HL-60 (cell line): ENCODE measurements around the gene HINT1.

Experiments
- DNase-seq, 2 experiments: peaks; one replicate each; pipeline ENCODE4 v3.0.0-alpha.2; 2010 to 2020; ENCODE audit warnings: low read depth in 1 of 2, low spot score in 1 of 2
- H3K27ac ChIP-seq: fragments of 250-450 bp; sonication (Bioruptor Pico); replicated peaks from 2 replicates; pipeline ENCODE4 v1.5.1; 2020; ENCODE audit warnings: mild to moderate bottlenecking, moderate library complexity
- H3K27me3 ChIP-seq: fragments of 250-450 bp; sonication (Bioruptor Pico); 2 replicates; pipeline ENCODE4 v1.5.1; 2021; ENCODE audit warnings: mild to moderate bottlenecking, moderate library complexity; ENCODE audit not compliant: insufficient read depth, poor library complexity, severe bottlenecking
- H3K4me3 ChIP-seq: replicated peaks from 2 replicates; pipeline ENCODE4 v1.5.1; 2011; ENCODE audit warnings: mild to moderate bottlenecking, control low read depth, low read length; ENCODE audit not compliant: insufficient read depth
- GABPA ChIP-seq: IDR thresholded peaks from 2 replicates; pipeline ENCODE4 v1.6.1; 2012; ENCODE audit warnings: low read depth
- TF ChIP-seq, protein P1 (sequence below): IDR thresholded peaks from one replicate; pipeline ENCODE4 v1.5.1; 2011; ENCODE audit warnings: low read length, control low read depth, inconsistent platforms; ENCODE audit not compliant: insufficient read depth

The HINT1 gene

DNA sequence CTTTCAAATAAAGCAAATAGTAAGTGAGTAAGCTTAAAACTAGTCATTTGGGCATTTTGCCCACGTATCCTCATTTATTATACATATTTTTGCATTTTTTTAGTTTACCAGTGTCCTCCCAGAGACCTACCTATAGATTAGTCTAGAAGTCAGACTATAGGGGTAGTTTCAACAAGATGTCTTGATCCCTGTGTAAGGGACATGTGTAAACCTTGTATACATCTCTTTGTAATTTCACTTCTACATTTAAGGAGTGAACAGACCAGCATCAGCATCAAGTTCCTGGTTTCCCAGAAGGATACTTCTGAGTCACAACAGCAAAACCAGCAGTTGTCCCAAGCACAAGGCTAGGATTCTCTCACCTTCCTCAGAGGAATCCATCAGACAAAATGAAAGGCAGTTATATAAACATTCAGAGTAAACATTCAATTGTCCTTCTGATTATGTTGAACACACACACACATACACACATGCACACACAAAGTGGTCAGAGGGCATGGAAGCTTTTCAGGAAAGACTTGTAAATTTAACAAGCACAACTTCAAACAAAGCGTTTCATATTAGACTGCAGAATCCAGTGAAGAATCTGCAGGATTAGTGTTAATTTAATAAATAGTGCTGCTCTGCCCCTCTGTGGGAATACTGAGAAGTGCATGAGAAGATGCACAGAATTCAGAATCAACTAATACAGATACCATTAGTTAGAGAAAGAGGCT, 55.4 kb downstream of the HINT1 start:
- TF ChIP-seq GABPA, result no peak
- TF ChIP-seq, protein P1, sequence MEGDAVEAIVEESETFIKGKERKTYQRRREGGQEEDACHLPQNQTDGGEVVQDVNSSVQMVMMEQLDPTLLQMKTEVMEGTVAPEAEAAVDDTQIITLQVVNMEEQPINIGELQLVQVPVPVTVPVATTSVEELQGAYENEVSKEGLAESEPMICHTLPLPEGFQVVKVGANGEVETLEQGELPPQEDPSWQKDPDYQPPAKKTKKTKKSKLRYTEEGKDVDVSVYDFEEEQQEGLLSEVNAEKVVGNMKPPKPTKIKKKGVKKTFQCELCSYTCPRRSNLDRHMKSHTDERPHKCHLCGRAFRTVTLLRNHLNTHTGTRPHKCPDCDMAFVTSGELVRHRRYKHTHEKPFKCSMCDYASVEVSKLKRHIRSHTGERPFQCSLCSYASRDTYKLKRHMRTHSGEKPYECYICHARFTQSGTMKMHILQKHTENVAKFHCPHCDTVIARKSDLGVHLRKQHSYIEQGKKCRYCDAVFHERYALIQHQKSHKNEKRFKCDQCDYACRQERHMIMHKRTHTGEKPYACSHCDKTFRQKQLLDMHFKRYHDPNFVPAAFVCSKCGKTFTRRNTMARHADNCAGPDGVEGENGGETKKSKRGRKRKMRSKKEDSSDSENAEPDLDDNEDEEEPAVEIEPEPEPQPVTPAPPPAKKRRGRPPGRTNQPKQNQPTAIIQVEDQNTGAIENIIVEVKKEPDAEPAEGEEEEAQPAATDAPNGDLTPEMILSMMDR, result peak; percentile 17
- no peak overlapping the region for H3K27ac ChIP-seq

More for the DNA sequence above, 55.4 kb downstream of the HINT1 start:
- H3K4me3 ChIP-seq, result no peak overlapping the region
- H3K27me3 ChIP-seq, result no peaks in the 10 kb centered on the region
- peak in 1 of 2 experiments; percentile 18 for DNase-seq
